Stimulated activated CD4-positive, alpha-beta T cell treated with anti-CD3 and anti-CD28 coated beads, Interleukin-1b, Interleukin-23, amount 100 ng/mL, for 1 hour (primary cell): Measurements from ENCODE around the gene CD276.
"Not testable (repeated sequence)": the region's sequence is repeated elsewhere in the genome, so short reads cannot be mapped to it uniquely, and the experiment has no call there.

Experiments used
- DNase-seq, 2 donors: peaks; one replicate each; pipeline ENCODE4 v3.0.0-alpha.2; 2020; ENCODE audit warnings: low read depth in 2 of 2

The CD276 gene

GRCh38 chr15:73709686-73710085, 25.5 kb downstream of the CD276 start:
- no peak for DNase-seq

GRCh38 chr15:73710321-73710720, 26.1 kb downstream of the CD276 start:
- no peak for DNase-seq

GRCh38 chr15:73711526-73711925, 27.3 kb downstream of the CD276 start:
- DNase-seq: no peak

- DNase-seq: no peak
Measured at GRCh38 chr15:73712107-73712506, 27.9 kb downstream of the CD276 start.

- no peak for DNase-seq
Measured at GRCh38 chr15:73714695-73715301, 30.6 kb downstream of the CD276 start.

- DNase-seq: no peak
Measured at GRCh38 chr15:73715417-73715816, 31.2 kb downstream of the CD276 start.

GRCh38 chr15:73716417-73716816, 32.2 kb downstream of the CD276 start:
- DNase-seq: no peak

GRCh38 chr15:73717206-73717605, 33.0 kb downstream of the CD276 start:
- no peak for DNase-seq

GRCh38 chr15:73717802-73718201, 33.6 kb downstream of the CD276 start:
- DNase-seq: no peak

GRCh38 chr15:73718694-73719093, 34.5 kb downstream of the CD276 start:
- no peak for DNase-seq

- DNase-seq: no peak
Measured at GRCh38 chr15:73722425-73722824, 38.2 kb downstream of the CD276 start.

GRCh38 chr15:73723191-73723590, 39.0 kb downstream of the CD276 start:
- no peak for DNase-seq

GRCh38 chr15:73724212-73724611, 40.0 kb downstream of the CD276 start:
- DNase-seq: no peak

- DNase-seq: no peak
Measured at GRCh38 chr15:73727330-73727976, 43.3 kb downstream of the CD276 start.

GRCh38 chr15:73732051-73732450, 47.9 kb downstream of the CD276 start:
- not testable (repeated sequence) for DNase-seq

GRCh38 chr15:73732930-73733329, 48.7 kb downstream of the CD276 start:
- no peak for DNase-seq

- no peak for DNase-seq
Measured at GRCh38 chr15:73737535-73737934, 53.4 kb downstream of the CD276 start.

GRCh38 chr15:73740152-73741048, 56.2 kb downstream of the CD276 start:
- DNase-seq: no peak

GRCh38 chr15:73741321-73741836, 57.2 kb downstream of the CD276 start:
- no peak for DNase-seq

GRCh38 chr15:73744293-73744692, 60.1 kb downstream of the CD276 start:
- no peak for DNase-seq

- no peak for DNase-seq
Measured at GRCh38 chr15:73745073-73745472, 60.9 kb downstream of the CD276 start.

- DNase-seq: no peak
Measured at GRCh38 chr15:73746261-73746660, 62.1 kb downstream of the CD276 start.

- DNase-seq: no peak
Measured at GRCh38 chr15:73746883-73747282, 62.7 kb downstream of the CD276 start.
